Stimulated activated CD4-positive, alpha-beta T cell treated with anti-CD3 and anti-CD28 coated beads, Interleukin-1b, Interleukin-23, amount 100 ng/mL, for 1 hour (primary cell): ENCODE measurements around the gene TEX19.

Experiments
- DNase-seq, 2 donors: peaks; one replicate each; pipeline ENCODE4 v3.0.0-alpha.2; 2020; ENCODE audit warnings: low read depth in 2 of 2

TEX19 gene, protein sequence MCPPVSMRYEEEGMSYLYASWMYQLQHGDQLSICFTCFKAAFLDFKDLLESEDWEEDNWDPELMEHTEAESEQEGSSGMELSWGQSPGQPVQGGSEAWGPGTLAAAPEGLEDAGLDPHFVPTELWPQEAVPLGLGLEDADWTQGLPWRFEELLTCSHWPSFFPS

DNA sequence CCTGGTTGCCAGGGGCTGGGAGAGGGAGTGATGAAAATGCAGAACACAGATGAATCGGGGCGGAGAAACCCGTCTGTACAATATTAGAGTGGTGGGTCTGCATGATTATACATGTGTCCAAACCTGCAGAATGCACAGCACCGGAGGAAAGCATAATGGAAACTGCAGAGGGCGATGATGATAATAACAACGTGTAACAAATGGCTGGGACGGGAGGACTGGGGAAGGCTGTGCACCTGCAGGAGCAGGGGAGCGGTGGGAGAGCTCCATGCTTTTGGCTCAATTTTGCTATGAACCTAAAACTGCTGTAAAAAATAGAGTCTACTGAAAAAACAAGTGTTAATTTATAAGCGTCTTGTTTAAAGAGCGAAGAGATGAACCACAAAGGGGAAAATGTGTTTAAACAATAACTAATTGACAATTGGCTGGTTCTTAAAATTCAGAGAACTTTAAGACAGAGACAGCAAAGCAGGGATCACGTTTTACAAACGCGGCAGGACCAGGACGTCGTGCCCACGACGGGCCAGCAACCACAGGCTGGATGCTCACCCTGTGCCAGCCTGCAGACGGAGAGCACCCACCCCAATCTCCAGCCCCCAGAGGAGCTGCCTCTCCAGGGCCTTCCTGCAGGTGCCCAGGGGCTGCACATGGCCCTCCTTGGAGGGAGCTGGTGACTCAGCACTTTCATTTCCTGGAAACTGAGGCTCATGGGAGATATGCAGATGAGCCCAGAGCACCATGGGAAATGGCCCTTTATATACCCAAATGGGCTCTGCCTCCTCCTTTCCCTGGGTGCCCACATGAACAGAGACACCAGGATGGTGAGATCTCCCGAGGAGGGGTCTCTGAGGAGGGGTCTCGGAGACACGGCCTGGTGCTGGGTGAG, at the start of gene TEX19:
TEX19 (plus strand) TSS at position 783 of the 886 bp plus-strand sequence. CDS start 2,904 bp downstream, outside the sequence.
- no peak for DNase-seq

DNA sequence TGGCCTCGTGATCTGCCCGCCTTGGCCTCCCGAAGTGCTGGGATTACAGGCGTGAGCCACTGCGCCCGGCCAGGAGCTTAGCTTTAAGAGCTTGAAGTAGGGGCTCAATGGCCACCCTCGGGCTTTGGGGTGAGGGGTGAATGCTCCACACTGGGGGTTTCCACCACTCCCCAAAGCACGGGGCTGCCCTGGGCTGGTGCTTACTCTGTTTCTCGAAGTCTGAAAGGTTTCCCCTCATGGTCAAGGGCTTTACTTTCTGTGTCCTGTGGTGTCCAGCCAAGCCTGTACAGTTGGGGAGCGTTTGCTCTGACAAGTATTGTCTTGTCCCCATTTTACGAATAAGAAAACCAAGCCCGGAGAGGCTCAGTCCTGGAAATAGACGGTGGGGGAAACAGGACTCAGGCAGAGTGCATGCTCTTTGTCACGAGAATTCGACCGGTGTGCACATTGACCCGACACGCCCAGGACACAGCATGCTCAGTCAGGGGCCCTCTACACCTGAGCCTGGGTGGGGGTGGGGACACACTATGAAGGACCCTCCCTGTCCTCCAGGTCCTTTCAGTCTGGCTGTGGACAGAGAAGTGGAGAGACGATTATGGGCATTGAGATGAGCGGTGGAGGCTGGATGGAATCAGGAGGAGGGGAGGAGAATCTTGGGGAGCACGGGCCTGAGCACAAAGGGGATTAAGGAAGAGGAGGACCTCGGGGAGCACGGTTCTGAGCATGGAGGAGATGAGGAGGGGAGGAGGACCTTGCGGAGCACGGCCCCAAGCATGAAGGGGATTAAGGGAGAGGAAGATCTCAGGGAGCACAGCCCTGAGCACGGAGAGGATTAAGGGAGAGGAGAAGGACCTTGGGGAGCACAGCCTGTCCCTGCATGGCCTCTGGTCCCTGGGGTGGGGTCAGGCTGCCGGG, 49.1 kb upstream of the TEX19 start:
- DNase-seq, result no peak

DNA sequence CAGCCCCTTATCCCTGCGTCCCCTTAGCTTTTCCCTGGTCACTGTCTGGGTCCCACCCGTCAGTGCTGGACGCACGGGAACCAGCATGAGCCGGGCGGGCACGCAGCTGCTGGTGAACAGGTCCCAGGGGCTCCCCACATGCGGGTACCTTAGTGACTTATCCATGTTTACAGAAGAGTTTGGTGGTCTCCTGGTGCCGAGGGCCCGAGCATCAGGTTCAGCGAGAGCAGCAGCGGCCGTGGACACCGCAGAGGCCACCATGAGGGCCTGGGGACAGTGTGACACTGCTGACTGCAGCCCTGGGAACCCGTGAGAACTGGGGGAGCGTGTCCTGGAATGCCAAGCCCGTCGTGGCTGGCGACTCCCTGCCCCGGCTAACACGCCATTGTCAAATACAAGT, 48.2 kb upstream of the TEX19 start:
- no peak for DNase-seq

DNA sequence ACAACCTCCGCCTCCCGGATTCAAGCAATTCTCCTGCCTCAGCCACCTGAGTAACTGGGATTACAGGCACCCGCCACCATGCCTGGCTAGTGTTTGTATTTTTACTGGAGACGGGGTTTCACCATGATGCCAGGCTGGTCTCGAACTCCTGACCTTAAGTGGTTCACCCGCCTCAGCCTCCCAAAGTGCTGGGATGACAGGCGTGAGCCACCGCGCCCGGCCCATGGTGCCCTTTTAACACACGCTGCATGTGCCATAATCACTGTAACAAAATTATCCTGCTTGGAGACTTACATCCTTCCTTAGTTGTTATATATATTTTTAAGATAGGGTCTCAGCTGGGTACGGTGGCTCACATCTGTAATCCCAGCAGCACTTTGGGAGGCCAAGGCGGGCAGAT, 47.1 kb upstream of the TEX19 start:
- DNase-seq, result no peak

DNA sequence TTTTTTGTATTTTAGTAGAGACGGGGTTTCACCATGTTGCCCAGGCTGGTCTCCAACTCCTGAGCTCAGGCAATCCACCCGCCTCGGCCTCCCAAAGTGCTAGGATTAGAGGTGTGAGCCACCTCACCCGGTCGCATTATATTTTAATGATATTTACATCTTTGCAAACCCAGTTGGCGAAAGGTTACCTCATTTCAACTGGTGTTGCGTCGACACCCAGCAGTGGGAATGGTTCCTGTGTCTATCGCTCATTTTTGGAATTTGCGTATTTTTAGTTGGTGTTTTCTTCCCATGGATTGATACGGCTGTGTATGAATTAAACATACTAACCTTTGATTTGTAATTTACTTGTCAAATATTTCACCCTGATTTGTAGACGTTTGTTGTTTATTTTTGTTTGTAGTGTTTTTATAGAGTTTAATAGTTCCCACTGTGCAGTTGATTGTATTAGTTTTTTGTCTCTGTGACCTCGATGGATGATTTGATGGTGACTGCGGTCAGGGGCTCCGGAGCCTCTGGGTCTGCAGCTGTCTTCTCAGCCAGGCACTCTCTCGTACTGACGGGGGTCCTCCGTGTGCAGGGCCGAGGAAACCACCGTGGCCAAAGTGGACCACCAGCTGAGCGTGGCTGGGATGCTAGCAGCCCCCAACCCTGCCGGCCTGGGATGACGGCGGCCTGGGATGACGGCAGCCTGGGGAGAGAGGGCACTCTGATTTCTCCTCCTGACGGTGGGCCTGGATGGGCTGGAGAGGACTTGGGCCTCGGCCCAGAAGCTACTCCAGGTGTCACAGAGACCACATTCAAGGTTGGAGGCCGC, 45.6 kb upstream of the TEX19 start:
- DNase-seq, result no peak

DNA sequence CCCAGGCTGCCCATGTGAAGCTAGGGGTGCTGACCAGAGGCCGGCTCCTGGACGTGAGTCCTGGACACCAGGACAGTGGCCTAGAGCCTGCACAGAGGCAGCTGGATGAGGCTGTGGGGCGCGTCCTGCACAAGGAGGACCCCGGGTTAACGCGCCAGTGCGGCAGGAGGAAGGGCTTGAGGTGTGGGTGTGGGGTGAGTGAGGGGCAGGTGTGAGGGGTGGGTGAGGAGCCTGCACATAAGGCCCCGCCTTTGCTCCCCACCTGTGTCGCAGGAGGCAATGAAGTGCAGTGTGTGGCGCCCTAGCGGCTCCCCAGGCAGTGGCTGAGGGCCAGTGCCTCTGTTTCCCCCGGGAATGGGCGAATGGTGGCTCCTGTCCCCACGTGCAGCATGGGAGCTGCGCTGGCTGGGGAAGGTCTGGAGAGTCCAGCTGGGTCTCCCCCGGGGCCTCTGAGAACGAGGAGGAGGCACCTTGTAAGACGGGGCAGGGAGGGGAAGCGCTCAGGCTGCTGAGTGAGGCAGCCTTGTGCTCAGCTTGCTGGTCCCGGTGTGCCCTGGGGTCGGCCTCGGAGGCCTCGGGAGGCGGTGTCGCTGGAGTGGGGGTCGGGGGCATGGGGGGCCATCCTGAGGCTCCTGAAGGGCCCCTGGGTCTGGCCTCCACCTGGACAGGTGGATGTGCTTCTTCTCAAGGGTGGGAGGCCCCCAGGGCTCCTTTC, 44.9 kb upstream of the TEX19 start:
- no peak for DNase-seq

DNA sequence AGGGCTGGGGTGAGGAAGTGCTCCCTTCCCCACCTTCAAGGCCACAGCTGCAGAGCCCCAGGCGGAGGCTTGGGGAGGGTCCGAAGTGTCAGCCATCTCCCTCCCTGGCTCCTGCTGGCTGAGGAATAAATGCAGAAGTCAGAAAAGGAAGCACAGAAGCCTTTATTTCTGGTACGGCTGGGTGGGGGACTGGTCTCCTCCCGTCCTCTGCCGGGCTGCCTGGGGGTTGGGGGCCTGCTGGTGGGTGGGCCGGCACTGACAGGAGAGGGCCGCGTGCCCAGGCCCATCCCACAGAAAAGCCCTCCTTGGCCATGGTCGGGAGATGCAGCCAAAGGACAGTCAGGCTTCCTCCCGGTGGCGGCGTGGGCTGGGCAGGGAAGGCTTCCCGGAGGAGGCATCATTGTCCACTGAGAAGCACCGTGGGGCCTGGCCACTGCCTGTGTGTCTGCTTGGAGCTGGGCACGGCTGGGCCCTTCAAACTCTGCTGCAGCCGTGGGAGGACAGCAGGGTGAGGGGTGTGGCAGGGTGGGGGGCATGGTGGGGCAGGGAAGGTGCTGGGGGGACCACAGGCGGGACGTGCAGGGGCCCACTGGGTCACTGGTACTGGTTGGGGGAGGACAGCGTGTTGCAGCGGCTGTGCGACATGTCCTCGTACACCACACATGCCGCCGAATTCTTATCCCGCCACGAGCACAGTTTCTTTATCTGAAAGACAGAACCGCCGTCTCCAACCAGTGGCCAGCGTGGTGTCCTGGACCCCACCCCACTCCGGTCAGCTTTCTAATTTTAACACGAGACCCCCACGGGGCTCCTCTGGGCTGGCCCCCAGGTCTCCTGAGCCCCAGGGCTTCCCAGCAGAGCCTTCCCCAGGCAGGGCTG, 44.1 kb upstream of the TEX19 start:
- no peak for DNase-seq

DNA sequence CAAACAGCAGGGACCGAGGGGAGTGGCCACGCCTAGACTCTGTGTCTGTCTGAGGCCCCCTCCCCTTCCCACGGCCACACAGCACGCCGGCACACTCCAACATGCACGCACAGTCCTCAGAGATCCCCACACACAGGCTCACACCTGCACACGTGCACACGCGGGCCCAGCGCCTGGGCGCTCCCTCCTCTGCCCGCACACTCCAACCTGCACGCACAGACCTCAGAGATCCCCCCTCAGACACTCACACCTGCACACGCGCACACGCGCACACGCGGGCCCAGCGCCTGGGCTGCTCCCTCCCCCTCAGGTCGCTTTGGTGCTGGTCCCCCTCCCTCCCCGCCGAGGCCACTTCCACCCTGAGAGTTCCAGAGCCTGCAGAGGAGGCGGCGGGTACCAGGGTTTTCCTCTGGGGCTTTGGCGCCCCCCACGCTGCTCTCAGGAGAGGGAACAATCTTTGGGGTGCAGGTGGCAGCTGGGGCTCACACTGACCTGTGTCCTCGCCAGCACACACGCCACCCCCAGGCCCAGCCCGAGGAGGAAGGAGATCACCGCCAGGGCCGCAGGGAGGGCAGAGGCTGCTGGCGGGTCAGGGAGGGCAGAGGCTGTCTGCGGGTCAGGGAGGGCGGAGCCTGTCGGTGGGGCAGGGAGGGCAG, 43.2 kb upstream of the TEX19 start:
- no peak for DNase-seq

DNA sequence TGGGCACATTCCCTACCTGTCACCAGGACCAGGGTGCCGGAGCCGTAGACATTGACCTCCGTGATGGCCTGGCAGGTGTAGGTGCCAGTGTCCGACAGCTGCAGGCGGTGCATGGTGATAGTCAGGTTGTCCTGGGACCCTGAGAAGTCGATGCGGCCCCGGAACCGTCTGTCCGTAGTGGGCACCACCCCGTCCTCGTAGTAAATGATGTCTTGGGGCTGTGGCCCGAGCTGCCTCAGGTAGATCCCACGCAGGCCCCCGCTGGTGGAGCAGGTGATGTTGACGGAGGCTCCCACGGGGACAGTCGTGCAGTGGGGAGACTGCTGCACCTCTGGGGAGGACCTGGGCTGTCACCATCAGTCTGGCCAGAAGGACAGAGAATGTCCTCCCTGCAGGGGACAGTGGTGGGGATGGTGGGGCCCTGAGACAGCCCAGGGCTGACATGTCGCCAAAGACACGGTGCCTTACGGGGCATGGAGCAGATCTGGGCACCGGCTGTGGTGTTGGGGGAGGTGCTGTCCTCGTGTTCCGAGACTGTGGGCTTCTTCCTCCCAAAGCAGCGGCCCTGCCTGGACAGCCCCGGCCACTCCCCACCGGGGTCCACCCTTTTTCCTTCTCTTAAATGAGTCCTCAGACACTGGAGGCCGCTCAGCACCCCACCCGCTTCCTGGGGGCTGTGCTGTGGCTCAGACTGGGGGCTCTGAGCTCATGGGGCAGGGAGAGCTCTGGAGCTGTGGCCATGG, 42.2 kb upstream of the TEX19 start:
- no peak for DNase-seq

DNA sequence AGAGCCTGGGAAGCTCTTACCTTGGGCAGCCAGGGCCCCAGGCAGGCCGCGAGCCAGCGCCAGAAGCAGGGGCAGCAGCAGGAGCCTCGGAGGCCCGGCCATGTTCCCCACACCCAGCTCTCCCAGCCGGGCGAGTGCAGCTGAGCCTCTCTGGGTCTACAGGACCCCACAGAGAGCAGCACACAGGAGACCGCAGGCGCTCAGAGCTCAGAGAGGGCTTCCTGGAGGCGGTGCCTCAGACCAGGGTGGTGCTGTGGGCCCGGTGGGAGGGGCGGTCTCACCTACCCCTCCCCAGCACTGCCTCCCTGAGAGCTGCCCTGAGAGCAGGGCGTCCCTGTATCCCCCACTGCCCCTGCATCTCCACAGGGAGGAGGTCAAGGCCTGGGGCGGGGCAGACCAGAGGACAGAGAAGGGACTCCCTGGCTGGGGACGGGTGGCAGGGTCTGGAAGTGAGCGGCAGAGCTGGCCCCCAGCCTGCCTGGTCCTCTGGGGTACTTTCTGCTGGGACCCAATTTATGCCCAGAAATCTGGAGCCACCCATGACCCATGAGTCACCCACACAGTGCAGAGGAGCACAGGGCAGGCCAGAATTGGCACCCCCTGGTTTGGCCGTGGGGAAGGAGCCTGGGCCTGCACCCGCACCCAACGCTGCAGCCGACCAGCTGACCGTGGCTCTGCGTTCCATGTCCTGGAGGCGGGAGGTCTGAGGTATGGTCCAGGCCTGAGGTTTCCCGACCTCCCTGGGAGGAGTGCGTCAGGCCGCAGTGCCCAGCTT, 41.5 kb upstream of the TEX19 start, which contains the start of gene CD7:
CD7 (minus strand) TSS at position 215 of the 775 bp plus-strand sequence; CDS start at position 102, 113 bp downstream.
- DNase-seq, result peak in 1 of 2 donors; percentile 39

DNA sequence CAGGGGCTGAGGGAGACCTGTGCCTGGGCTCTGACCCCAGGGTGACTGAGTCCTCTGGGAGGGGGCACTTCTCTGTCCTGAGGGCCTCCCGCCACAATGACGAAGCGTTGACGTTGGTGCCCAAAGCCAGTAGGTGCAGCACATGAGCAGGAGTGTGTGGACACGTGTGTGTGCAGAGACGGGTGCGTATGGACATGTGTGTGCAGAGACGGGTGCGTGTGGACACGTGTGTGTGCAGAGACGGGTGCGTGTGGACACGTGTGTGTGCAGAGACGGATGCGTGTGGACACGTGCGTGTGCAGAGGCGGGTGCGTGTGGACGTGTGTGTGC, 40.9 kb upstream of the TEX19 start:
- no peak for DNase-seq

DNA sequence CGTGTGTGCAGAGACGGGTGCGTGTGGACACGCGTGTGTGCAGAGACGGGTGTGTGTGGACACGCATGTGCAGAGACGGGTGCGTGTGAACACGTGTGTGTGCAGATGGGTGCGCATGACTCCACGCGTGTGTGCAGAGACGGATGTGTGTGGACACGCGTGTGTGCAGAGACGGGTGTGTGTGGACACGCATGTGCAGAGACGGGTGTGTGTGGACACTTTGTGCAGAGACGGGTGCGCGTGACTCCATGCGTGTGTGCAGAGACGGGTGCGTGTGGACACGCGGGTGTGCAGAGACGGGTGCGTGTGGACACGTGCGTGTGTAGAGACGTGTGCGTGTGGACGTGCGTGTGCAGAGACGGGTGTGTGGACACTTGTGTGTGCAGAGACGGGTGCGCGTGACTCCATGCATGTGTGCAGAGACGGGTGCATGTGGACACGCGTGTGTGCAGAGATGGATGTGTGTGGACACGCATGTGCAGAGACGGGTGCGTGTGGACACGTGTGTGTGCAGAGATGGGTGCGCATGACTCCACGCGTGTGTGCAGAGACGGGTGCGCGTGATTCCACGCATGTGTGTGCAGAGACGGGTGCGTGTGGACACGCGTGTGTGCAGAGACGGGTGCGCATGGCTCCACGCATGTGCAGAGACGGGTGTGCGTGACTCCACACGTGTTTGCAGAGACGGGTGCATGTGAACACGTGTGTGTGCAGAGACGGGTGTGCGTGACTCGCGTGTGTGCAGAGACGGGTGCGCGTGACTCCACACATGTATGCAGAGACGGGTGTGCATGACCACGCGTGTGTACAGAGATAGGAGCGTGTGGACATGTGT, 40.1 kb upstream of the TEX19 start:
- no peak for DNase-seq

DNA sequence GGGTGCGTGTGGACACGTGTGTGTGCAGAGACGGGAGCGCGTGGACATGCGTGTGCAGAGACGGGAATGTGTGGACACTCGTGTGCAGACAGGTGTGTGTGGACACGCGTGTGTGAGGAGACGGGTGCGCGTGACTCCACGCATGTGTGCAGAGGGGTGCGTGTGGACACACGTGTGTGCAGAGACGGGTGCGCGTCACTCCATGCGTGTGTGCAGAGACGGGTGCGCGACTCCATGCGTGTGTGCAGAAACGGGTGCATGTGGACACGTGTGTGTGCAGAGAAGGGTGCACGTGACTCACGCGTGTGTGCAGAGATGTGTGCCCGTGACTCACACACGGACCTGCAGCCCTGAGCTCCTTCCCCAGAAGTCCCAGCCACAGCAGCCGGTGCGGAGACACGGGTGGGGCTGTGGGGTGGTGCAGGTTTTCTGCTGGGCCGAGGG, 39.4 kb upstream of the TEX19 start:
- no peak for DNase-seq

DNA sequence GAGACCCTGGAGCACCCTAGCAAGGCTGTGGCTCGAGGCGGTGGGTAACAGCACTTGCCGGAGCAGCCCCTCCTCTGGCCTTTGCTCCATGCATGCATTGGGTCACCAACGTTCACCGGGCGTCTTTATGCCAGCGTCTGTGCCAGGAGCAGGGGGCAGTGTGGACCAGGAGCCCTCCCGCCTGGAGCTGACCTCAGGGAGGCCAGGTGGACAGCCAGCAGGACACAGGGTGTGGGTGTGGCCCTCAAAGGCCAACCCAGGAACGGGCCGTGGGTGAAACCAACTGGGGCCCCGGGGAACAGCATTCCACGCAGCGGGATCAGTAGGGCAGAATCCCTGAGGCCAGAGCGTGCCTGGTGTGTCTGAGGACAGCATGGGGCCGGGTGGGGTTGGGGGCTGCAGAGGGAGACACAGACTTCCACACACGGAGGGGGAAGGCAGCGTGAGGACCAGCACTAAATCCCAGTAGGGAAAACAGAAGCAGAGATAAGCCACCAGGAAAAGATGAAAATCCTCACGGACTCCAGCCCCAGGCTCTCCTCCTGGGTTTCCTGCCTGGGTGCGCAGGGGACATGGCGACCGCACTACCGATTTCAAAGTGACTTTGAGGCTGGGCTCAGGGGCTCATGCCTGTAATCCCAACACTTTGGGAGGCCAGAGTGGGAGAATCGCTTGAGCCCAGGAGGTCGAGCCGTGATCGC, 38.8 kb upstream of the TEX19 start:
- DNase-seq, result no peak

DNA sequence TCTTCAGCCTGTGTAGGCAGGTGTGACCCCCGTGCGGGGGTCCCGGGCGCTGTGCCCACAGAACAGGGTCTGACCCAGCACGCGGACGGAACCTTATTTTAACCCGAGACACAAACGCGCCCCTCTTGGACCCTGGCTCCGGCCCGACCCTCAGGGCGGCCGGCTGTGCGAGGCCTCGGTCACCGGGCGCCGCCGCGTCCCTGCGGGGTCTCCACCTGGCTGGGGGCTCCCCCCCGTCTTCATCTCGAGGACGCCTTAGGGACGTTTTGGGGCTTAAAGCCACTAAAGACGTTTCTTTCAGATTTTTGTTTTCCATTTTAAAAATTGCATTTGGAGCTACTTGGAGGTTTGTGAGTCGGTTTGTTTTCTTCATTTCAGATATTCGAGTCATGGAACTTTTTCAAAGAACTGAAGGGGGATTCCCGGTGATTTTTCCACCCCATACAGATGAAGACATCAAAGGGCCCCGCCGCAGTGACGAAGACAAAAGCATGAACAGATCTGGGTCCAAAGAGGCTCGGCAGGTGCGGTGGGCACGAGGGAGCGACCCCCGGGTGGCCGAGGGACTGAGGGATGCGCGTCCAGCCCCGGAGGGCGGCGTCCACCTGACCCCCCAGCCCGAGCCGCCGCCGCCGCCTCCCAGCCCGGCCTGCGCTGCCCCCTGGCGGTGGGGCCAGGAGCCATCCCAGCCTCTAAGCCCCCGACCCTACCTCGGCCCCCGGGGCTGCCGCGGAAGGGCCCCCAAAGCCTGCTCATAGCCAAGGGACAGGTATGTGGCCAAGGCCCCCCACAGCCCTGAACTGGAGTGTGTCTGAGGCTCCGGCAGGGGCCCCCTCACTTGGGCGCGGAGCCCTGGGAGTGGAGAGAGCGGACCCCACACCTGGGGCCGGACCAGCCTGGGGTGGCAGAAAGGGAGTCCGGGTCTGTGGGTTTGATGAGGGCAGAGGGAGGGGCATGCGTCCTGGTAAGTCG, 37.8 kb upstream of the TEX19 start:
- peak; percentile 57 to 64 for DNase-seq
